Measurements from ENCODE around the gene TDRKH. TPM values are rescaled to one million over a fixed set of nuclear protein-coding genes. Genes with fewer than 3 reads are reported as not detected.

The TDRKH gene
- total and polyA plus RNA-seq, 2 experiments from 2014 or later, result 10.2 to 25.6 TPM

DNA sequence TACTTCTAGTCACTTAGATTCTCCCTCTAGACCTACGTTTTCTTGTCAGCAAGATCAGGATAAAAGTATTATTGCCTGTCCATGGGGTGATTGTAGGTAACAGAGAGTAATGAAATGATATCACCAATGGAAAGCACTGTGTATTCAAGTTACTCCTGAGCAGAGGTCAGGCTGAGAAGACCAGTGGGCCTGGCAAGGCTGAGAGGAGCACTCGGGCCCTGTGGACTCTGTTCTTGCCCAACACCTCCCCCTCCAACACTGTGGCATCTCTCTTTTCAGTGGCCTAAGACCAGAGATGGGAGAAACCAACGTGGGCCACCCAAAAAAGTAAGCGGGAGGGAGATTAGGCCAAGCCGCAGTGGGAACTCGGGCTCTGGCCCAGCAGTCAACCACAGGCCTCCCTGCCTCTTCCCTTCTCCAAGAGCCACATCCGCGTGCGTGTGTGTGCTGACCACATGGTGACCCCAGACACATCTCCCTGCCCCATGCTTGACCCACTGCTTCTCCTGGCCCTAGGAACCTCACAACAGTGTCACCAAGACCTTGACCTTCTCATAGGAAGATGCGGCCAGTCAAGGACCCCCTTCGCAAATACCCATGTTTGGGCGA lies 29.0 kb upstream of the TDRKH start (continued):
- TF ChIP-seq, protein P1, sequence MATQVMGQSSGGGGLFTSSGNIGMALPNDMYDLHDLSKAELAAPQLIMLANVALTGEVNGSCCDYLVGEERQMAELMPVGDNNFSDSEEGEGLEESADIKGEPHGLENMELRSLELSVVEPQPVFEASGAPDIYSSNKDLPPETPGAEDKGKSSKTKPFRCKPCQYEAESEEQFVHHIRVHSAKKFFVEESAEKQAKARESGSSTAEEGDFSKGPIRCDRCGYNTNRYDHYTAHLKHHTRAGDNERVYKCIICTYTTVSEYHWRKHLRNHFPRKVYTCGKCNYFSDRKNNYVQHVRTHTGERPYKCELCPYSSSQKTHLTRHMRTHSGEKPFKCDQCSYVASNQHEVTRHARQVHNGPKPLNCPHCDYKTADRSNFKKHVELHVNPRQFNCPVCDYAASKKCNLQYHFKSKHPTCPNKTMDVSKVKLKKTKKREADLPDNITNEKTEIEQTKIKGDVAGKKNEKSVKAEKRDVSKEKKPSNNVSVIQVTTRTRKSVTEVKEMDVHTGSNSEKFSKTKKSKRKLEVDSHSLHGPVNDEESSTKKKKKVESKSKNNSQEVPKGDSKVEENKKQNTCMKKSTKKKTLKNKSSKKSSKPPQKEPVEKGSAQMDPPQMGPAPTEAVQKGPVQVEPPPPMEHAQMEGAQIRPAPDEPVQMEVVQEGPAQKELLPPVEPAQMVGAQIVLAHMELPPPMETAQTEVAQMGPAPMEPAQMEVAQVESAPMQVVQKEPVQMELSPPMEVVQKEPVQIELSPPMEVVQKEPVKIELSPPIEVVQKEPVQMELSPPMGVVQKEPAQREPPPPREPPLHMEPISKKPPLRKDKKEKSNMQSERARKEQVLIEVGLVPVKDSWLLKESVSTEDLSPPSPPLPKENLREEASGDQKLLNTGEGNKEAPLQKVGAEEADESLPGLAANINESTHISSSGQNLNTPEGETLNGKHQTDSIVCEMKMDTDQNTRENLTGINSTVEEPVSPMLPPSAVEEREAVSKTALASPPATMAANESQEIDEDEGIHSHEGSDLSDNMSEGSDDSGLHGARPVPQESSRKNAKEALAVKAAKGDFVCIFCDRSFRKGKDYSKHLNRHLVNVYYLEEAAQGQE (IDR thresholded peaks at IDR 0.05; ENCODE audit: unreplicated experiment), result no peak
- TF ChIP-seq EZH2phosphoT487 (IDR thresholded peaks at IDR 0.05; ENCODE audit: unreplicated experiment), result no peak
- TF ChIP-seq POLR2AphosphoS5 (IDR thresholded peaks at IDR 0.05; ENCODE audit: low read depth), result no peak
- no peak for TF ChIP-seq ZNF331 (CRISPR knock-in tag; IDR thresholded peaks at IDR 0.05; ENCODE audit: low read depth)
- TF ChIP-seq STAT1 (IDR thresholded peaks at IDR 0.05; ENCODE audit: unreplicated experiment), result no peak
- TF ChIP-seq ZNF114 (CRISPR knock-in tag; IDR thresholded peaks at IDR 0.05), result no peak
- TF ChIP-seq, protein P2, sequence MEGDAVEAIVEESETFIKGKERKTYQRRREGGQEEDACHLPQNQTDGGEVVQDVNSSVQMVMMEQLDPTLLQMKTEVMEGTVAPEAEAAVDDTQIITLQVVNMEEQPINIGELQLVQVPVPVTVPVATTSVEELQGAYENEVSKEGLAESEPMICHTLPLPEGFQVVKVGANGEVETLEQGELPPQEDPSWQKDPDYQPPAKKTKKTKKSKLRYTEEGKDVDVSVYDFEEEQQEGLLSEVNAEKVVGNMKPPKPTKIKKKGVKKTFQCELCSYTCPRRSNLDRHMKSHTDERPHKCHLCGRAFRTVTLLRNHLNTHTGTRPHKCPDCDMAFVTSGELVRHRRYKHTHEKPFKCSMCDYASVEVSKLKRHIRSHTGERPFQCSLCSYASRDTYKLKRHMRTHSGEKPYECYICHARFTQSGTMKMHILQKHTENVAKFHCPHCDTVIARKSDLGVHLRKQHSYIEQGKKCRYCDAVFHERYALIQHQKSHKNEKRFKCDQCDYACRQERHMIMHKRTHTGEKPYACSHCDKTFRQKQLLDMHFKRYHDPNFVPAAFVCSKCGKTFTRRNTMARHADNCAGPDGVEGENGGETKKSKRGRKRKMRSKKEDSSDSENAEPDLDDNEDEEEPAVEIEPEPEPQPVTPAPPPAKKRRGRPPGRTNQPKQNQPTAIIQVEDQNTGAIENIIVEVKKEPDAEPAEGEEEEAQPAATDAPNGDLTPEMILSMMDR (conservative IDR thresholded peaks at IDR 0.05; ENCODE audit: low read depth in 2 of 2), result no peak

DNA sequence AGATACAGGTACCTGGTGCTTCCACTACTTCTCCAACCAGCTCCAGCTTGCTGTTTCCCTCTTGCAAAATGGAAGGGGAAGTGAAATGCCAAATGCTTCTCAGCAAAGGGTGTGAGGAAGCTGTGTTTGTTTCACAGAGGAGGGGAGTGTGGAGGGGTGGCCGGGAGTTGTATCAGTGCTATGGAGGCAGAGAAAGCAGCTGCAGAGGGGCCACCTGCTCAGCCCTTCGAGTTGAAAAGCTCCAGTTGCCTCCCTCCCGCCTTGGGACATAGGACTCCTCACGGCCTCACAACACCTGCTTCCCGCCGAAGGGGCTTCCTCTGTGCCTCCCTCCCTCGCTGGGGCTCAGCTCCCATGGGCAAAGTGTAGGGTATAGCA lies 27.0 kb upstream of the TDRKH start:
- H4K20me1 ChIP-seq (replicated peaks; ENCODE audit: insufficient read depth), result no peaks in the 10 kb centered on the region
- Mint-ChIP-seq H3K9me3 (no peaks in the 10 kb centered on the region), H3K4me3 (no peak overlapping the region), H3K4me1 (peaks cover 10% of the 10 kb centered on the region), H3K27me3 (ENCODE audit: insufficient read depth, low read depth, poor library complexity) (peaks cover 13% of the 10 kb centered on the region), H3K27ac (no peak overlapping the region), H3K36me3 (ENCODE audit: low read depth) (no peaks in the 10 kb centered on the region)
- DNase-seq (ENCODE audit: low spot score) (no peak), ATAC-seq (no peak)
- no peak overlapping the region for H2AFZ ChIP-seq
- no peak overlapping the region for H3K4me2 ChIP-seq
- H3K9me2 ChIP-seq (ENCODE audit: insufficient read depth), result no peaks in the 10 kb centered on the region
- H3F3A ChIP-seq (replicated peaks; ENCODE audit: low read depth), result no peaks in the 10 kb centered on the region
- no peak overlapping the region for H3K4me3 ChIP-seq
- H3K27me3 ChIP-seq (ENCODE audit: insufficient read depth), result no peaks in the 10 kb centered on the region
- no peaks in the 10 kb centered on the region for H3K79me2 ChIP-seq (replicated peaks; ENCODE audit: insufficient read depth)
- no peaks in the 10 kb centered on the region for H3K4me1 ChIP-seq (ENCODE audit: insufficient read depth)
- H3K27ac ChIP-seq (ENCODE audit: low read depth), result no peak overlapping the region
- H3K36me3 ChIP-seq (ENCODE audit: insufficient read depth), result no peaks in the 10 kb centered on the region
- TF ChIP-seq, protein P3, sequence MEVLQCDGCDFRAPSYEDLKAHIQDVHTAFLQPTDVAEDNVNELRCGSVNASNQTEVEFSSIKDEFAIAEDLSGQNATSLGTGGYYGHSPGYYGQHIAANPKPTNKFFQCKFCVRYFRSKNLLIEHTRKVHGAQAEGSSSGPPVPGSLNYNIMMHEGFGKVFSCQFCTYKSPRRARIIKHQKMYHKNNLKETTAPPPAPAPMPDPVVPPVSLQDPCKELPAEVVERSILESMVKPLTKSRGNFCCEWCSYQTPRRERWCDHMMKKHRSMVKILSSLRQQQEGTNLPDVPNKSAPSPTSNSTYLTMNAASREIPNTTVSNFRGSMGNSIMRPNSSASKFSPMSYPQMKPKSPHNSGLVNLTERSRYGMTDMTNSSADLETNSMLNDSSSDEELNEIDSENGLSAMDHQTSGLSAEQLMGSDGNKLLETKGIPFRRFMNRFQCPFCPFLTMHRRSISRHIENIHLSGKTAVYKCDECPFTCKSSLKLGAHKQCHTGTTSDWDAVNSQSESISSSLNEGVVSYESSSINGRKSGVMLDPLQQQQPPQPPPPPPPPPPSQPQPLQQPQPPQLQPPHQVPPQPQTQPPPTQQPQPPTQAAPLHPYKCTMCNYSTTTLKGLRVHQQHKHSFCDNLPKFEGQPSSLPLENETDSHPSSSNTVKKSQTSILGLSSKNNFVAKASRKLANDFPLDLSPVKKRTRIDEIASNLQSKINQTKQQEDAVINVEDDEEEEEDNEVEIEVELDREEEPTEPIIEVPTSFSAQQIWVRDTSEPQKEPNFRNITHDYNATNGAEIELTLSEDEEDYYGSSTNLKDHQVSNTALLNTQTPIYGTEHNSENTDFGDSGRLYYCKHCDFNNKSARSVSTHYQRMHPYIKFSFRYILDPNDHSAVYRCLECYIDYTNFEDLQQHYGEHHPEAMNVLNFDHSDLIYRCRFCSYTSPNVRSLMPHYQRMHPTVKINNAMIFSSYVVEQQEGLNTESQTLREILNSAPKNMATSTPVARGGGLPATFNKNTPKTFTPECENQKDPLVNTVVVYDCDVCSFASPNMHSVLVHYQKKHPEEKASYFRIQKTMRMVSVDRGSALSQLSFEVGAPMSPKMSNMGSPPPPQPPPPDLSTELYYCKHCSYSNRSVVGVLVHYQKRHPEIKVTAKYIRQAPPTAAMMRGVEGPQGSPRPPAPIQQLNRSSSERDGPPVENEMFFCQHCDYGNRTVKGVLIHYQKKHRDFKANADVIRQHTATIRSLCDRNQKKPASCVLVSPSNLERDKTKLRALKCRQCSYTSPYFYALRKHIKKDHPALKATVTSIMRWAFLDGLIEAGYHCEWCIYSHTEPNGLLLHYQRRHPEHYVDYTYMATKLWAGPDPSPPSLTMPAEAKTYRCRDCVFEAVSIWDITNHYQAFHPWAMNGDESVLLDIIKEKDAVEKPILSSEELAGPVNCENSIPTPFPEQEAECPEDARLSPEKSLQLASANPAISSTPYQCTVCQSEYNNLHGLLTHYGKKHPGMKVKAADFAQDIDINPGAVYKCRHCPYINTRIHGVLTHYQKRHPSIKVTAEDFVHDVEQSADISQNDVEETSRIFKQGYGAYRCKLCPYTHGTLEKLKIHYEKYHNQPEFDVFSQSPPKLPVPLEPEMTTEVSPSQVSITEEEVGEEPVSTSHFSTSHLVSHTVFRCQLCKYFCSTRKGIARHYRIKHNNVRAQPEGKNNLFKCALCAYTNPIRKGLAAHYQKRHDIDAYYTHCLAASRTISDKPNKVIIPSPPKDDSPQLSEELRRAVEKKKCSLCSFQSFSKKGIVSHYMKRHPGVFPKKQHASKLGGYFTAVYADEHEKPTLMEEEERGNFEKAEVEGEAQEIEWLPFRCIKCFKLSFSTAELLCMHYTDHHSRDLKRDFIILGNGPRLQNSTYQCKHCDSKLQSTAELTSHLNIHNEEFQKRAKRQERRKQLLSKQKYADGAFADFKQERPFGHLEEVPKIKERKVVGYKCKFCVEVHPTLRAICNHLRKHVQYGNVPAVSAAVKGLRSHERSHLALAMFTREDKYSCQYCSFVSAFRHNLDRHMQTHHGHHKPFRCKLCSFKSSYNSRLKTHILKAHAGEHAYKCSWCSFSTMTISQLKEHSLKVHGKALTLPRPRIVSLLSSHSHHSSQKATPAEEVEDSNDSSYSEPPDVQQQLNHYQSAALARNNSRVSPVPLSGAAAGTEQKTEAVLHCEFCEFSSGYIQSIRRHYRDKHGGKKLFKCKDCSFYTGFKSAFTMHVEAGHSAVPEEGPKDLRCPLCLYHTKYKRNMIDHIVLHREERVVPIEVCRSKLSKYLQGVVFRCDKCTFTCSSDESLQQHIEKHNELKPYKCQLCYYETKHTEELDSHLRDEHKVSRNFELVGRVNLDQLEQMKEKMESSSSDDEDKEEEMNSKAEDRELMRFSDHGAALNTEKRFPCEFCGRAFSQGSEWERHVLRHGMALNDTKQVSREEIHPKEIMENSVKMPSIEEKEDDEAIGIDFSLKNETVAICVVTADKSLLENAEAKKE (CRISPR knock-in tag; IDR thresholded peaks at IDR 0.05), result no peak
- no peak for TF ChIP-seq NANOG (IDR thresholded peaks at IDR 0.05; ENCODE audit: borderline replicate concordance)
- no peak for TF ChIP-seq EZH2 (IDR thresholded peaks at IDR 0.05; ENCODE audit: low read depth, unreplicated experiment)
- no peak for TF ChIP-seq JUNB (IDR thresholded peaks at IDR 0.05; ENCODE audit: unreplicated experiment)
- TF ChIP-seq, protein P4, sequence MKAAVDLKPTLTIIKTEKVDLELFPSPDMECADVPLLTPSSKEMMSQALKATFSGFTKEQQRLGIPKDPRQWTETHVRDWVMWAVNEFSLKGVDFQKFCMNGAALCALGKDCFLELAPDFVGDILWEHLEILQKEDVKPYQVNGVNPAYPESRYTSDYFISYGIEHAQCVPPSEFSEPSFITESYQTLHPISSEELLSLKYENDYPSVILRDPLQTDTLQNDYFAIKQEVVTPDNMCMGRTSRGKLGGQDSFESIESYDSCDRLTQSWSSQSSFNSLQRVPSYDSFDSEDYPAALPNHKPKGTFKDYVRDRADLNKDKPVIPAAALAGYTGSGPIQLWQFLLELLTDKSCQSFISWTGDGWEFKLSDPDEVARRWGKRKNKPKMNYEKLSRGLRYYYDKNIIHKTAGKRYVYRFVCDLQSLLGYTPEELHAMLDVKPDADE (IDR thresholded peaks at IDR 0.05), result no peak

Measured in GM23338 (cell line).